Adrenal gland (tissue), 12 donors: Measurements from ENCODE around the gene SP140L. TPM values are rescaled to one million over a fixed set of nuclear protein-coding genes. Genes with fewer than 3 reads are reported as not detected.

Experiments
- DNase-seq, 7 donors: peaks; one replicate each; pipeline ENCODE4 v3.0.0-alpha.2; 2019 to 2020
- H3K27ac ChIP-seq, 5 donors: fragments of 200-600 bp; sonication (generic) in 4 of 5; 1 replicate in 3 of 5; 2 replicates in 2 of 5; pipeline versions ENCODE4 v1.5.1 to v1.8.0; 2016 to 2020; ENCODE audit warnings: mild to moderate bottlenecking in 1 of 5
- H3K27me3 ChIP-seq: fragments of 200-600 bp; 2 replicates; pipeline ENCODE4 v1.8.0; 2021
- H3K36me3 ChIP-seq, 2 donors: fragments of 200-600 bp; replicated peaks in 1 of 2; 1 replicate in 1 of 2; 2 replicates in 1 of 2; pipeline versions ENCODE4 v1.5.1 to v1.8.0; 2018 to 2022
- H3K4me1 ChIP-seq, 2 donors: fragments of 200-600 bp; replicated peaks in 1 of 2; 1 replicate in 1 of 2; 2 replicates in 1 of 2; pipeline versions ENCODE4 v1.5.1 to v1.8.0; 2018 to 2021
- H3K4me3 ChIP-seq, 4 donors: fragments of 200-600 bp; sonication (generic) in 3 of 4; one replicate each; pipeline ENCODE4 v1.5.1; 2016 to 2018
- H3K9me3 ChIP-seq, 3 donors: fragments of 200-600 bp; sonication (generic) in 1 of 3; replicated peaks in 1 of 3; 1 replicate in 2 of 3; 2 replicates in 1 of 3; pipeline versions ENCODE4 v1.5.1 to v1.8.0; 2016 to 2021
- POLR2A ChIP-seq, 2 donors: fragments of 450-650 bp; IDR thresholded peaks; one replicate each; pipeline ENCODE4 v1.6.1; 2017; ENCODE audit warnings: antibody characterized with exemption in 2 of 2, mild to moderate bottlenecking in 2 of 2, moderate library complexity in 1 of 2
- WGBS, 4 donors: extraction: QIAGEN DNeasy Blood & Tissue Kit in 2 of 4; methylation state at CpG; one replicate each; pipeline versions ENCODE4 v1.1.5 to v1.1.7; 2013 to 2017; 5-methylcytosine and 5-hydroxymethylcytosine counted together
- intact Hi-C, 2 donors: fragments of 100-400 bp; cut with DNase I; formaldehyde crosslinking; loops; one replicate each; pipeline versions ENCODE4 v1.14.1 to v1.15.0; 2022 to 2023
- polyA plus RNA-seq, 3 donors: library from polyadenylated mRNA; stranded (reverse); fragments of 200-250 nt in 2 of 3; fragments of 350-450 nt in 1 of 3; fragmentation: Illumina TruSeq in 1 of 3; extraction: RNeasy Lipid Tissue Mini Kit (QIAGEN cat#74804) in 1 of 3; gene quantifications; one replicate each; pipeline ENCODE4 v1.2.3, GENCODE V29; 2013 to 2014
- total RNA-seq, 9 donors: library from RNA; depleted of rRNA in 4 of 9; stranded (reverse); fragments of >200 nt in 4 of 9; fragments of 120-200 nt in 1 of 9; fragmentation: NEBNext Ultra II Directional in 1 of 9; extraction: Animal tissue kit (Norgen Biotek cat#: 25700) in 1 of 9; gene quantifications; one replicate each; pipeline versions ENCODE4 v1.1.0 to v1.2.4, GENCODE V29; 2013 to 2023
- TF ChIP-seq, protein P1 (sequence below), 6 experiments: fragments of 450-650 bp in 4 of 6; fragments of 200-600 bp in 2 of 6; sonication (generic) in 1 of 6; IDR thresholded peaks; 1 replicate in 5 of 6; 2 replicates in 1 of 6; pipeline versions ENCODE4 v1.5.1 to v1.8.0; 2016 to 2021; ENCODE audit warnings: antibody characterized with exemption in 6 of 6, mild to moderate bottlenecking in 2 of 6, moderate library complexity in 1 of 6
- donor health status: healthy with polysubstance abuse.
- donor health status: Bipolar disorder and iron deficiency.
- donor health status: DM: yes; HTN: yes; CAD: no.
- donor health status: DM: no; HTN: no; CAD: no.
- donor health status: DM: no; HTN: no; CAD: no.
- donor health status: DM: yes; HTN: yes; CAD: no.

Gene SP140L
- total and polyA plus RNA-seq, 12 donors: 6.5 to 30.8 (median 21.3) TPM

DNA sequence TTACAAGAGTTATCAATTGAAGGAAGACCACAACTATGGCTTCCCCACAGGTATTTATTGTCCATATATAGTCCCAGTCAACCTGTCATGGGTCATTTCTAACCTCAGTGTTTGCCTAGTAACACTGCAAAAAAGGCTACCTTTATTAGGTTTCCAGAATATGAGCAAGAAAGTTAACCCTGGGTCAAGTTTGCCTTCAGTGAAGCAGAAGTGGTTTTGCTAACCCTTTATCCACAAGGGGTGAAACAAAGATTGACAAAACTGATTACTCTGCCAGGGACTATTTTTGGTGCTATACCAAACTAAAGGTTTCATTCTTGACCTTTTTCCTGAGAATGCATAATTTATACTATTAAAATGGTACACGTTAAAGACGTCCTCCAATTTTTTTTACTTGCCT, 117.8 kb downstream of the SP140L start:
- peaks cover 0 to 40% of the 10 kb centered on the region in 2 donors for H3K36me3 ChIP-seq
- WGBS, 4 donors: 66 to 76% (median 73%) methylated on average over 2 of the region's 2 CpGs
- intact Hi-C loops: no loop called here

DNA sequence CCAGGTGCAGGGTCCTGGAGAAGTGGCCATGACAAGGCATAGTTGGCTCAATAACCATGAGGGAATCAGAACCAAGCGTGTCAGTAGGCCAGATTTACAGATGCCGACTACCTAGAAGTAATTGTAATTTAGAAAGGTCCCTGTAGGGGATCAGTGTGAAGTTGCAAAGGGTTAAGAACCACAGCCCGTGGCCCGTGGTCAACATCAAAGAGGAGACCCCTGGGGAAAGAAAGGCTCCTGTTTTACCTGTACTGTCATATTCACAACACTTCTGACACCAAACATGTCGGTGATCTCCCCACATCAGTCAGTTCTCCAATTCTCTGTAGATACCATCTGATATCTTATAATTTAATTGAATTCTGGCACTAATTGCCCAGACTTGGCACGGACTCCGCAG, 120.0 kb downstream of the SP140L start:
- H3K27me3 ChIP-seq: no peaks in the 10 kb centered on the region
- H3K9me3 ChIP-seq: no peaks in the 10 kb centered on the region
- 83 to 96% (median 87%) methylated on average over 7 of the region's 7 CpGs for WGBS, 4 donors
- intact Hi-C loops: no loop called here
- TF ChIP-seq, protein P1, sequence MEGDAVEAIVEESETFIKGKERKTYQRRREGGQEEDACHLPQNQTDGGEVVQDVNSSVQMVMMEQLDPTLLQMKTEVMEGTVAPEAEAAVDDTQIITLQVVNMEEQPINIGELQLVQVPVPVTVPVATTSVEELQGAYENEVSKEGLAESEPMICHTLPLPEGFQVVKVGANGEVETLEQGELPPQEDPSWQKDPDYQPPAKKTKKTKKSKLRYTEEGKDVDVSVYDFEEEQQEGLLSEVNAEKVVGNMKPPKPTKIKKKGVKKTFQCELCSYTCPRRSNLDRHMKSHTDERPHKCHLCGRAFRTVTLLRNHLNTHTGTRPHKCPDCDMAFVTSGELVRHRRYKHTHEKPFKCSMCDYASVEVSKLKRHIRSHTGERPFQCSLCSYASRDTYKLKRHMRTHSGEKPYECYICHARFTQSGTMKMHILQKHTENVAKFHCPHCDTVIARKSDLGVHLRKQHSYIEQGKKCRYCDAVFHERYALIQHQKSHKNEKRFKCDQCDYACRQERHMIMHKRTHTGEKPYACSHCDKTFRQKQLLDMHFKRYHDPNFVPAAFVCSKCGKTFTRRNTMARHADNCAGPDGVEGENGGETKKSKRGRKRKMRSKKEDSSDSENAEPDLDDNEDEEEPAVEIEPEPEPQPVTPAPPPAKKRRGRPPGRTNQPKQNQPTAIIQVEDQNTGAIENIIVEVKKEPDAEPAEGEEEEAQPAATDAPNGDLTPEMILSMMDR (IDR thresholded peaks at IDR 0.05): no peak
- TF ChIP-seq POLR2A (IDR thresholded peaks at IDR 0.05): no peak
- peak overlapping the region in 1 of 5 donors; percentile 24 for H3K27ac ChIP-seq
- peaks cover 0 to 17% of the 10 kb centered on the region in 2 donors for H3K4me1 ChIP-seq
- H3K36me3 ChIP-seq: peaks cover 0 to 46% of the 10 kb centered on the region in 2 donors
- no peak for DNase-seq
- H3K4me3 ChIP-seq: no peak overlapping the region

More for the DNA sequence above, 117.8 kb downstream of the SP140L start:
- no peak for DNase-seq
- Histone ChIP-seq H3K27ac (no peak overlapping the region), H3K4me1 (peaks cover 9 to 39% of the 10 kb centered on the region in 2 donors), H3K27me3 (no peaks in the 10 kb centered on the region), H3K4me3 (no peak overlapping the region), H3K9me3 (no peaks in the 10 kb centered on the region)
- no peak for TF ChIP-seq POLR2A (IDR thresholded peaks at IDR 0.05)
- TF ChIP-seq, protein P1 (IDR thresholded peaks at IDR 0.05): no peak

DNA sequence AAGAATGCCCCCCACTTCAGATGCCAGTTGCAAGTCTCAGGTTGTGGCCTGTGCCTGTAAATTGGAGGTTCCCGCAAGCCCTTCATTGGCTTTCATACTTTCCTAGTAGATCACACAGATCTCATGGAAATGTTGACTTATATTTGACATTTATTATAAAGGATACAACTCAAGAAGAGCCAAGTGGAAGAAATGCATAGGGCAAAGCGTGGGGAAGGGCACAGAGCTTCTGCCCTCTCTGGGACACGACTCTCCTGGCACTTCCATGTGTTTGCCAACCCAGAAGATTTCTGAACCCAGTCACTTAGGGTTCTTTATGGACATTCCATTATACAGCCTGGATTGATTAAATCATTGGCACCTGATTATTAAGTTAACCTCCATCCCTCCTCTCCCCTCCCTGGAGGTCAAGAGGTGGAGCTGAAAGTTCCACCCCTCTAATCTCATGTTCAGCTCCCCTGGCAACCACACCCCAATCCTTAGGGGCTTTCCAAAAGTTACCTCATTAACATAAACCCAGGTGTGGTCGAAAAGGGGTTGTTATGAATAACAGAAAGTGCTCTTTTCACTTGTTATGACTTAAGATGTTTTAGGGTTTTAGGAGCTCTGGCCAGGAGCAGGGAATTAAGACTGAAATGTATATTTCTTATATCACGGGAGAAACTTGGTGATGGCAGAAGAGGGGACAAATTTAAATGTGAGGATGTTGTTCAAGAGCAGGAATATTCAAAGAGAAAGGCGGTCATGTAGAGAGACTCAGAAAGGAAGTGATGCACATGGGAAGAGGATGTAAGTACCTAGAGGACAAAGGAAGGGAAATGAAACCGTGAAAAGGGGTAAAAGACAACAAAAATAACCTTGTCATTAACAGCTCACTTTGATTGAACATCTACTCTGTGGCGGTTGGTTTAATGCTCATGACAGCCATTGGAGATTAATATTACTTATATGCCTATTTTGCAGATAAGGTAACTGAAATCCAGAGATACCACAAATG, 120.8 kb downstream of the SP140L start:
- H3K27ac ChIP-seq: peak overlapping the region in 2 of 5 donors; percentile 24
- TF ChIP-seq, protein P1 (IDR thresholded peaks at IDR 0.05): no peak
- no peak for TF ChIP-seq POLR2A (IDR thresholded peaks at IDR 0.05)
- H3K4me3 ChIP-seq: no peak overlapping the region
- no peaks in the 10 kb centered on the region for H3K27me3 ChIP-seq
- H3K9me3 ChIP-seq: no peaks in the 10 kb centered on the region
- H3K4me1 ChIP-seq: peaks cover 0 to 9% of the 10 kb centered on the region in 2 donors
- H3K36me3 ChIP-seq: peaks cover 0 to 46% of the 10 kb centered on the region in 2 donors
- intact Hi-C loops: no loop called here
- no peak for DNase-seq
- 74 to 85% (median 80%) methylated on average over 8 of the region's 8 CpGs for WGBS, 4 donors

DNA sequence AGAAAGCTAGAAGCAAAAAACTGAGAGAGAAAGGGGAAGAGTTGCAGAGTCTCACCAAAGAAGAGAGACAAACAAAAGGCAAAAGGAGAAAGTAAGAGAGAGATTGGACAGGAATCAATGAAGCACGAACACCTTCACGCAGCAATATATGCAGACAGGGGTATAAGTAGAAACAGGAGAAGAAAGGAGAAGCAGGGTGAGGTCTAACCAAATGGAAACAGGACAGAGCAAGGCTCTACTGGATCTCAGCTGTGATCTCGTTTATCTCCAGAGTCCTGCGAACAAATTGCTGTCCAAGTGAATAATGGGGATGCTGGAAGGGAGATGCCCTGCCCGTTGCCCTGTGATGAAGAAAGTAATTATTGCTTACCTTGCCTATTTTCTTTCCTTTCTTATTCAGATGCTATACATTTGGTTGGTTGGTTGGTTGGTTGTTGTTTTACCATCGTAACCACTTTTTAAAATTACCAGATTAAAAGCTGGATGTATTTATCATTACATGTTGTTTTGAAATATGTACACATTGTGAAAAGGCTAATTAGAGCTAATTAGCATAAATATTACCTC, 123.0 kb downstream of the SP140L start:
- intact Hi-C loops: no loop called here
- Histone ChIP-seq H3K4me1 (peaks cover 0 to 5% of the 10 kb centered on the region in 2 donors), H3K27me3 (no peaks in the 10 kb centered on the region), H3K4me3 (no peak overlapping the region), H3K36me3 (peaks cover 0 to 33% of the 10 kb centered on the region in 2 donors), H3K27ac (no peak overlapping the region), H3K9me3 (no peaks in the 10 kb centered on the region)
- WGBS, 4 donors: 85 to 93% (median 88%) methylated on average over 6 of the region's 6 CpGs
- no peak for TF ChIP-seq POLR2A (IDR thresholded peaks at IDR 0.05)
- TF ChIP-seq, protein P1 (IDR thresholded peaks at IDR 0.05): no peak
- DNase-seq: no peak
